Activated naive CD4-positive, alpha-beta T cell treated with anti-CD3 and anti-CD28 coated beads, Interleukin-2, amount 10 ng/mL, durations not matched to agents 5 hours and 36 hours (primary cell): ENCODE results near the gene SFI1. TPM values are rescaled to one million over a fixed set of nuclear protein-coding genes. Genes with fewer than 3 reads are reported as not detected.

Source experiments
- microRNA-seq: library from miRNA; unstranded; fragments of <30 nt; microRNA quantifications from one replicate; pipeline ENCODE4 v1.2.0, GENCODE V29; 2022; ENCODE audit warnings: borderline microRNAs expressed, borderline replicate concordance
- total RNA-seq, 2 experiments: library from RNA; stranded (reverse); gene quantifications; one replicate each; pipeline ENCODE4 v1.2.3, GENCODE V29; 2021

The SFI1 gene, protein sequence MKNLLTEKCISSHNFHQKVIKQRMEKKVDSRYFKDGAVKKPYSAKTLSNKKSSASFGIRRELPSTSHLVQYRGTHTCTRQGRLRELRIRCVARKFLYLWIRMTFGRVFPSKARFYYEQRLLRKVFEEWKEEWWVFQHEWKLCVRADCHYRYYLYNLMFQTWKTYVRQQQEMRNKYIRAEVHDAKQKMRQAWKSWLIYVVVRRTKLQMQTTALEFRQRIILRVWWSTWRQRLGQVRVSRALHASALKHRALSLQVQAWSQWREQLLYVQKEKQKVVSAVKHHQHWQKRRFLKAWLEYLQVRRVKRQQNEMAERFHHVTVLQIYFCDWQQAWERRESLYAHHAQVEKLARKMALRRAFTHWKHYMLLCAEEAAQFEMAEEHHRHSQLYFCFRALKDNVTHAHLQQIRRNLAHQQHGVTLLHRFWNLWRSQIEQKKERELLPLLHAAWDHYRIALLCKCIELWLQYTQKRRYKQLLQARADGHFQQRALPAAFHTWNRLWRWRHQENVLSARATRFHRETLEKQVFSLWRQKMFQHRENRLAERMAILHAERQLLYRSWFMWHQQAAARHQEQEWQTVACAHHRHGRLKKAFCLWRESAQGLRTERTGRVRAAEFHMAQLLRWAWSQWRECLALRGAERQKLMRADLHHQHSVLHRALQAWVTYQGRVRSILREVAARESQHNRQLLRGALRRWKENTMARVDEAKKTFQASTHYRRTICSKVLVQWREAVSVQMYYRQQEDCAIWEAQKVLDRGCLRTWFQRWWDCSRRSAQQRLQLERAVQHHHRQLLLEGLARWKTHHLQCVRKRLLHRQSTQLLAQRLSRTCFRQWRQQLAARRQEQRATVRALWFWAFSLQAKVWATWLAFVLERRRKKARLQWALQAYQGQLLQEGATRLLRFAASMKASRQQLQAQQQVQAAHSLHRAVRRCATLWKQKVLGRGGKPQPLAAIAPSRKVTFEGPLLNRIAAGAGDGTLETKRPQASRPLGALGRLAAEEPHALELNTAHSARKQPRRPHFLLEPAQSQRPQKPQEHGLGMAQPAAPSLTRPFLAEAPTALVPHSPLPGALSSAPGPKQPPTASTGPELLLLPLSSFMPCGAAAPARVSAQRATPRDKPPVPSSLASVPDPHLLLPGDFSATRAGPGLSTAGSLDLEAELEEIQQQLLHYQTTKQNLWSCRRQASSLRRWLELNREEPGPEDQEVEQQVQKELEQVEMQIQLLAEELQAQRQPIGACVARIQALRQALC
- total RNA-seq: 100 to 1,000 TPM; 128 to 143 TPM

DNA sequence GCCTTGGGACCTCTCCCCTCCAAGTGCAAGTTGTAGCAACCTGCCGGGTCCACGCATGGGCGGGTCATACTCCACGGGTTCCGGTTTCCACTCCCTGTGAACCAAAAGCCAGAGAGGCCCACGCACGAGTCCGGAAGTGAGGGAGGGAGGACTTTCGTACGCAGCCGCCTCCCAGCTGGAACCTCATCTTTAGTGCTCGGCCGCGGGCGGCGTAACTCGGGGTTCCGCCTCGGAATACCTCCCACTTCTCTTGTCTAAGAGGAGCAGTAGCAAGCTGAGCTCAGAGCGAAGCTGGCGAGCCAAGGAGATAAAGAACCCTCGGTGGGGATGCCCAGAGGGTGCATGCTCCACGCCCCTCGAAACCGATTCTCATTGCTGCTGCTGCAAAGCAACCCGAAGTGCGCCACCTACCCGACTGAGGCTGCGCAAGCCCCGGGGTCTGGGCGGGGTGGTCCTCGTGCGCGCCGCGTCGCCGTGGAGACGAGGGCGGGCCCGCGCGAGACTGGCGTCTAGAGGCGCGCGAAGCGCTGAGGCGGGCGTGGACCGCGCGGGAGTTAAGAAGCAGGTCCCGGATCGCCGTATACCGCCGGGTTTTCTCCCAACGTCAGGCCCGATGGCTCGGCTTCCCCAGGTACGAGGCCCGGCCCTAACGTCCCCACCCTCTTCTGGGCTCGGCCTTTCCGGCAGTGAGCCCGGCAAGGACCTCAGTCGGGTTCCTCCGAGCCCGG lies at the start of gene SFI1:
SFI1 (plus strand) TSS at position 530 of the 728 bp plus-strand sequence. CDS start 11,749 bp downstream, outside the sequence.

DNA sequence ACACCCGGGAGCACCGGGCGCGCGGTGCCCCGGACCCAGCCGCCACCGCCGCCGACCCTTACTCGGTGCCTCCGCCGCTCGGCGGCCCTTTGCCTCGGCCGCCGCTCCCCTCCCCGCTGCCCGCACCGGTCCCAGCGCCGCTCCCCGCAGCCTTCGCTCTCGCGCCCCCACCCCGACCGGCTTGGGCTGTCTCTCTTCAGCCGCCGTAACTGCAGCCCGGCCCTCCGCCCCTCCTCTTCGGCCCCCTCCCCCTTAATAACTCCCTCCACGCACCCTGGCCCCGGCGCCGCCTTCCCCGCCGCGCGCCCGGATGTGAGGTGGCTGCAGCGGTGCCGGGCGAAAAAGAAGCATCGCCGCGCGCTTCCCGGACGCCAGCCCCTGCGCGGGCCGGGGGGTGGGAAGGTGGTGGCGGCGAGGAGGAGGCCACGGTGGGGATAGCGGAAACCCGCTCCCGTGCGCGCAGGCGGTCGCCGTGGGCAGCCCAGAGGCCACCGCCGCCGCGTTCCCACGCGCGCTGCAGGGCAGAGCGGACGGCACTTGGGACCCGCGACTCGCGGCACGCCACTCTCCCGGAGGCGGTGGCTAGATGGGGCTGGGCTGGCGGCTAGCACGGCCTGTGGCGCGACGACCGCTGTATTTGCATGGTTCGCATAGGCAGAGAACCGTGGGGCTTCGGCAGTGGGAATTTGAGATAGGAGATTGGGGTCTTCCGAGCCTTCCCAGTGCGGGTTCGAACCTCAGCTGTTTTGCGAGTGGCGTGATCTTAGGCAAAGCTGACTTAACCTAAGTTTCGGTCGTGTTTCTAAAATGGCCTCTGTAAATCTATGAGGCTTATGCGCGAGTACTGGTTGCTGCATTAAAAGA lies 6.5 kb upstream of the SFI1 start, which contains the start of gene EIF4ENIF1:
EIF4ENIF1 (minus strand) TSS at position 211 of the 864 bp plus-strand sequence. CDS start 1,124 bp downstream, outside the sequence.

DNA sequence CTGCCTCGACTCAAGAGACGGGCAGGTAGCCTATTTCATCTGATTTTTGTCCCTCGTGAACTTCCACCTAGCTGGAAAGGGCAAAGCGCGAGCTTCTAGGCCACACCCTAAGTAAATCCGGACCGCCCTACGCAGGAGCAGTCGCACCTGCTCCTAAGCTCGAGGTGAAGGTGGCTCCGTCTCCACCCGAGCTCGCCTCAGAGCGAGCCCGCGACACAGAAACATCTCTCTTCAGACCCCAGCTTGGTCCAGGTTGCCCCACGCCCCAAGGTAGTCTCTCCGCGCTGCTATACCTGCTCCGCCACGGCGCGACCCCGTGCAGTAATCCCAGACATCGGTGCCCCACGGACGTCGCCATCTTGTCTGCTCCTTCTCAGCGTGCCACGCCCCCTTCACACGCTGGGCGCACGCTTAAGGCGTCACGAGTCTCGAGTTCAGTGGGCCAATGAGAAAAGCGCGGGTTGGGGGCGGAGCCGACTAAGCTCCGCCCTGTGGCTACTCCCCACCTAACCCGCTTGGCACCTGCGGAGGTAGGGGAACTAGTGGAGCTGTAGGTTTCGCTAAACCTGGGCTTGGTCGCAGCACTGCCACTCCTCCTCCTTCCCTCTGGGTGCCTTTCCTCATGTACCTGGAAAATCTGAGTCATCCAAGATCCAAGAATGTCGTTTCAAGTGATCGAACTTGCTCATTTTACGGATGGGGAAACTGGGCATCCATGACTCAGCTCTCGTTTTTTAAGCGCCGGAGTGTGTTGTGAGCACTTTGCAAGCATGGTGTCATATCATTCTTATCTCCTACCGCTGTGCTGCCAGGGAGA lies 165.7 kb downstream of the SFI1 start, which contains the start of gene PISD:
PISD (minus strand) TSS at position 365 of the 817 bp plus-strand sequence; CDS start at position 358, 7 bp downstream.

Small RNA genes lying within 50 kb of the gene (microRNA-seq; reads per million reads assigned to microRNA genes)
- not detected for gene MIR7109

Other genes with a start within 250 kb of the SFI1 start
- 100 to 1,000 TPM; 110 to 115 TPM for gene PIK3IP1, start 204.0 kb upstream of the SFI1 start, total RNA-seq
- gene PATZ1, start 150.2 kb upstream of the SFI1 start, total RNA-seq: 10 to 100 TPM; 36.4 to 37.7 TPM
- gene DRG1, start 96.9 kb upstream of the SFI1 start, total RNA-seq: 10 to 100 TPM; 66.2 to 68.8 TPM
- 10 to 100 TPM; 38.3 to 40.3 TPM for gene EIF4ENIF1, start 6.7 kb upstream of the SFI1 start, total RNA-seq
- gene PISD, start 165.7 kb downstream of the SFI1 start, total RNA-seq: 10 to 100 TPM; 19.0 to 19.4 TPM